HEK293 (cell line): ENCODE results near the gene APOC1.

Experiments used
- ATF2 ChIP-seq: fragments of 450-650 bp; formaldehyde crosslinking; IDR thresholded peaks from 2 replicates; pipeline ENCODE4 v1.5.1; 2016; ENCODE audit warnings: missing biosample characterization, missing genetic modification characterization, low read depth
- CTCF ChIP-seq: fragments of 450-650 bp; formaldehyde crosslinking; IDR thresholded peaks from 2 replicates; pipeline ENCODE4 v1.5.1; 2016; ENCODE audit warnings: missing biosample characterization, missing genetic modification characterization
- IKZF3 ChIP-seq: fragments of 450-650 bp; IDR thresholded peaks from 2 replicates; pipeline ENCODE4 v1.5.0; 2018; ENCODE audit warnings: missing biosample characterization, mild to moderate bottlenecking, missing genetic modification characterization, moderate library complexity
- MEIS1 ChIP-seq: sonication (generic); formaldehyde crosslinking; IDR thresholded peaks from 2 replicates; pipeline ENCODE4 v1.8.1; 2022; ENCODE audit warnings: missing genetic modification reagents, mild to moderate bottlenecking, borderline replicate concordance
- MYNN ChIP-seq: fragments of 450-650 bp; formaldehyde crosslinking; IDR thresholded peaks from 2 replicates; pipeline ENCODE4 v1.5.1; 2016; ENCODE audit warnings: missing biosample characterization, missing genetic modification characterization, borderline replicate concordance
- SP7 ChIP-seq: fragments of 450-650 bp; formaldehyde crosslinking; IDR thresholded peaks from 2 replicates; pipeline ENCODE4 v1.5.1; 2016; ENCODE audit warnings: missing biosample characterization, missing genetic modification characterization
- ZBTB11 ChIP-seq: fragments of 450-650 bp; formaldehyde crosslinking; conservative IDR thresholded peaks from 2 replicates; pipeline ENCODE4 v1.5.1; 2016; ENCODE audit warnings: low read depth, missing biosample characterization, missing genetic modification characterization
- ZNF184 ChIP-seq: fragments of 450-650 bp; IDR thresholded peaks from 2 replicates; pipeline ENCODE4 v1.5.1; 2018; ENCODE audit warnings: missing biosample characterization, mild to moderate bottlenecking, missing genetic modification characterization
- ZNF23 ChIP-seq: fragments of 450-650 bp; formaldehyde crosslinking; IDR thresholded peaks from 2 replicates; pipeline ENCODE4 v1.5.1; 2016; ENCODE audit warnings: missing biosample characterization, missing genetic modification characterization, borderline replicate concordance
- ZNF37A ChIP-seq: fragments of 450-650 bp; IDR thresholded peaks from 2 replicates; pipeline ENCODE4 v1.5.1; 2018; ENCODE audit warnings: missing biosample characterization, missing genetic modification characterization
- ZNF529 ChIP-seq: fragments of 450-650 bp; formaldehyde crosslinking; IDR thresholded peaks from 2 replicates; pipeline ENCODE4 v1.5.1; 2017; ENCODE audit warnings: missing genetic modification characterization, missing biosample characterization; ENCODE audit not compliant: insufficient replicate concordance
- ZNF660 ChIP-seq: fragments of 450-650 bp; IDR thresholded peaks from 2 replicates; pipeline ENCODE4 v1.5.1; 2018; ENCODE audit warnings: missing biosample characterization, mild to moderate bottlenecking, missing genetic modification characterization
- TF ChIP-seq, protein P1 (sequence below): fragments of 450-650 bp; formaldehyde crosslinking; IDR thresholded peaks from 2 replicates; pipeline ENCODE4 v1.5.1; 2016; ENCODE audit warnings: missing biosample characterization, missing genetic modification characterization
- TF ChIP-seq, protein P2 (sequence below): fragments of 450-650 bp; formaldehyde crosslinking; IDR thresholded peaks from 2 replicates; pipeline ENCODE4 v1.5.1; 2016; ENCODE audit warnings: missing biosample characterization, missing genetic modification characterization, low read depth

- TF ChIP-seq ZNF184 (tag by site-specific recombination) (no peak), CTCF (tag by site-specific recombination) (no peak), MEIS1 (CRISPR knock-in tag) (no peak), MYNN (tag by site-specific recombination) (no peak), ZNF660 (tag by site-specific recombination) (no peak), ATF2 (no peak), ZBTB11 (tag by site-specific recombination) (no peak), ZNF529 (no peak), SP7 (no peak), ZNF37A (tag by site-specific recombination) (no peak), IKZF3 (no peak), ZNF23 (tag by site-specific recombination) (no peak)
- TF ChIP-seq, protein P1, sequence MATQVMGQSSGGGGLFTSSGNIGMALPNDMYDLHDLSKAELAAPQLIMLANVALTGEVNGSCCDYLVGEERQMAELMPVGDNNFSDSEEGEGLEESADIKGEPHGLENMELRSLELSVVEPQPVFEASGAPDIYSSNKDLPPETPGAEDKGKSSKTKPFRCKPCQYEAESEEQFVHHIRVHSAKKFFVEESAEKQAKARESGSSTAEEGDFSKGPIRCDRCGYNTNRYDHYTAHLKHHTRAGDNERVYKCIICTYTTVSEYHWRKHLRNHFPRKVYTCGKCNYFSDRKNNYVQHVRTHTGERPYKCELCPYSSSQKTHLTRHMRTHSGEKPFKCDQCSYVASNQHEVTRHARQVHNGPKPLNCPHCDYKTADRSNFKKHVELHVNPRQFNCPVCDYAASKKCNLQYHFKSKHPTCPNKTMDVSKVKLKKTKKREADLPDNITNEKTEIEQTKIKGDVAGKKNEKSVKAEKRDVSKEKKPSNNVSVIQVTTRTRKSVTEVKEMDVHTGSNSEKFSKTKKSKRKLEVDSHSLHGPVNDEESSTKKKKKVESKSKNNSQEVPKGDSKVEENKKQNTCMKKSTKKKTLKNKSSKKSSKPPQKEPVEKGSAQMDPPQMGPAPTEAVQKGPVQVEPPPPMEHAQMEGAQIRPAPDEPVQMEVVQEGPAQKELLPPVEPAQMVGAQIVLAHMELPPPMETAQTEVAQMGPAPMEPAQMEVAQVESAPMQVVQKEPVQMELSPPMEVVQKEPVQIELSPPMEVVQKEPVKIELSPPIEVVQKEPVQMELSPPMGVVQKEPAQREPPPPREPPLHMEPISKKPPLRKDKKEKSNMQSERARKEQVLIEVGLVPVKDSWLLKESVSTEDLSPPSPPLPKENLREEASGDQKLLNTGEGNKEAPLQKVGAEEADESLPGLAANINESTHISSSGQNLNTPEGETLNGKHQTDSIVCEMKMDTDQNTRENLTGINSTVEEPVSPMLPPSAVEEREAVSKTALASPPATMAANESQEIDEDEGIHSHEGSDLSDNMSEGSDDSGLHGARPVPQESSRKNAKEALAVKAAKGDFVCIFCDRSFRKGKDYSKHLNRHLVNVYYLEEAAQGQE (tag by site-specific recombination) = no peak
- TF ChIP-seq, protein P2, sequence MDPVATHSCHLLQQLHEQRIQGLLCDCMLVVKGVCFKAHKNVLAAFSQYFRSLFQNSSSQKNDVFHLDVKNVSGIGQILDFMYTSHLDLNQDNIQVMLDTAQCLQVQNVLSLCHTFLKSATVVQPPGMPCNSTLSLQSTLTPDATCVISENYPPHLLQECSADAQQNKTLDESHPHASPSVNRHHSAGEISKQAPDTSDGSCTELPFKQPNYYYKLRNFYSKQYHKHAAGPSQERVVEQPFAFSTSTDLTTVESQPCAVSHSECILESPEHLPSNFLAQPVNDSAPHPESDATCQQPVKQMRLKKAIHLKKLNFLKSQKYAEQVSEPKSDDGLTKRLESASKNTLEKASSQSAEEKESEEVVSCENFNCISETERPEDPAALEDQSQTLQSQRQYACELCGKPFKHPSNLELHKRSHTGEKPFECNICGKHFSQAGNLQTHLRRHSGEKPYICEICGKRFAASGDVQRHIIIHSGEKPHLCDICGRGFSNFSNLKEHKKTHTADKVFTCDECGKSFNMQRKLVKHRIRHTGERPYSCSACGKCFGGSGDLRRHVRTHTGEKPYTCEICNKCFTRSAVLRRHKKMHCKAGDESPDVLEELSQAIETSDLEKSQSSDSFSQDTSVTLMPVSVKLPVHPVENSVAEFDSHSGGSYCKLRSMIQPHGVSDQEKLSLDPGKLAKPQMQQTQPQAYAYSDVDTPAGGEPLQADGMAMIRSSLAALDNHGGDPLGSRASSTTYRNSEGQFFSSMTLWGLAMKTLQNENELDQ (tag by site-specific recombination) = no peak
Measured at GRCh38 chr19:44894052-44894400, 20.4 kb upstream of the APOC1 start.
